Activated CD8-positive, alpha-beta T cell treated with anti-CD3 and anti-CD28 coated beads for 36 hours (primary cell): Measurements from ENCODE around the gene SND1. TPM values are rescaled to one million over a fixed set of nuclear protein-coding genes. Genes with fewer than 3 reads are reported as not detected.

Experiments used
- ATAC-seq: fragments of 200-7000 bp; cut with Tn5 transposase; one replicate; pipeline ENCODE4 v1.10.0; 2021; ENCODE audit warnings: mild to moderate bottlenecking, moderate library complexity
- CTCF ChIA-PET: fragments of 350-600 bp; sonication (Branson Sonifier 250); formaldehyde crosslinking; loops from one replicate; lab custom pipeline; 2021; ENCODE audit warnings: antibody characterized with exemption; lab: Charles Lee
- POLR2A ChIA-PET: fragments of 350-600 bp; sonication (Branson Sonifier 250); formaldehyde crosslinking; loops from one replicate; lab custom pipeline; 2021; ENCODE audit warnings: antibody characterized with exemption; lab: Charles Lee
- DNase-seq: peaks from one replicate; pipeline ENCODE4 v3.0.0-alpha.2; 2020
- H3K27ac Mint-ChIP-seq: one replicate; pipeline ENCODE4 v1.8.0; 2021; ENCODE audit warnings: mild to moderate bottlenecking, mixed read lengths
- H3K27me3 Mint-ChIP-seq: one replicate; pipeline ENCODE4 v1.8.0; 2021; ENCODE audit warnings: mixed read lengths
- H3K36me3 Mint-ChIP-seq: one replicate; pipeline ENCODE4 v1.8.0; 2021; ENCODE audit warnings: low read depth, mixed read lengths
- H3K4me1 Mint-ChIP-seq: one replicate; pipeline ENCODE4 v1.8.0; 2021; ENCODE audit warnings: low read depth, mixed read lengths
- H3K4me3 Mint-ChIP-seq: one replicate; pipeline ENCODE4 v1.8.0; 2021; ENCODE audit warnings: mild to moderate bottlenecking, moderate library complexity, mixed read lengths
- H3K9me3 Mint-ChIP-seq: one replicate; pipeline ENCODE4 v1.8.0; 2021; ENCODE audit warnings: mixed read lengths
- intact Hi-C: fragments of 100-400 bp; cut with micrococcal nuclease; formaldehyde crosslinking; loops from one replicate; pipeline ENCODE4 v1.10.0; 2022
- total RNA-seq, 2 experiments: library from RNA; stranded (reverse); gene quantifications; one replicate each; pipeline ENCODE4 v1.2.3, GENCODE V29; 2021
- TF ChIP-seq, protein P1 (sequence below): fragments of 200-600 bp; IDR thresholded peaks from one replicate; pipeline ENCODE4 v1.8.0; 2022; ENCODE audit warnings: antibody characterized with exemption, mild to moderate bottlenecking

Gene SND1
- total RNA-seq, 2 experiments from 2014 or later: 206 to 208 TPM

DNA sequence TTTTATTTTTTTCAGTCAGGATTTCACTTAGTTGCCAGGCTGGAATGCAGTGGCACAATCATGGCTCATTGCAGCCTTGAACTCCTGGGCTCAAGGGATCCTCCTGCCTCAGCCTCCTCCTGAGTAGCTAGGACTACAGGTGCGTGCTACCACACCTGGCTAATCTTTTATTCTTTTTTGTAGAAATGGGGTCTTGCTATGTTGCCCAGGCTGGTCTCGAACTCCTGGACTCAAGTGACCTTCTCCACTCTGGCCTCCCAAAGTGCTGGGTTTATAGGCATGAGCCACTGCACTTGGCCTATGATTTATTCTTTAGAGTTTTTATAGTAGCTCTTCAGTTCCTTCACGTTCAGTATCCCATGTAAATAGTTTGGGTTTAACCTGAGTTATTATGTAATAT, 5.5 kb downstream of the SND1 start:
- H3K4me3 Mint-ChIP-seq: no peak overlapping the region
- ChIA-PET POLR2A (no interaction called here), CTCF (interaction anchor here (1.4 kb wide), 1 partner anchor 49 kb away, joined by 5 read pairs; no protein-coding TSS in a partner anchor)
- intact Hi-C loops: no loop called here
- ATAC-seq: no peak
- no peaks in the 10 kb centered on the region for H3K27me3 Mint-ChIP-seq
- TF ChIP-seq, protein P1, sequence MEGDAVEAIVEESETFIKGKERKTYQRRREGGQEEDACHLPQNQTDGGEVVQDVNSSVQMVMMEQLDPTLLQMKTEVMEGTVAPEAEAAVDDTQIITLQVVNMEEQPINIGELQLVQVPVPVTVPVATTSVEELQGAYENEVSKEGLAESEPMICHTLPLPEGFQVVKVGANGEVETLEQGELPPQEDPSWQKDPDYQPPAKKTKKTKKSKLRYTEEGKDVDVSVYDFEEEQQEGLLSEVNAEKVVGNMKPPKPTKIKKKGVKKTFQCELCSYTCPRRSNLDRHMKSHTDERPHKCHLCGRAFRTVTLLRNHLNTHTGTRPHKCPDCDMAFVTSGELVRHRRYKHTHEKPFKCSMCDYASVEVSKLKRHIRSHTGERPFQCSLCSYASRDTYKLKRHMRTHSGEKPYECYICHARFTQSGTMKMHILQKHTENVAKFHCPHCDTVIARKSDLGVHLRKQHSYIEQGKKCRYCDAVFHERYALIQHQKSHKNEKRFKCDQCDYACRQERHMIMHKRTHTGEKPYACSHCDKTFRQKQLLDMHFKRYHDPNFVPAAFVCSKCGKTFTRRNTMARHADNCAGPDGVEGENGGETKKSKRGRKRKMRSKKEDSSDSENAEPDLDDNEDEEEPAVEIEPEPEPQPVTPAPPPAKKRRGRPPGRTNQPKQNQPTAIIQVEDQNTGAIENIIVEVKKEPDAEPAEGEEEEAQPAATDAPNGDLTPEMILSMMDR: no peak
- no peak overlapping the region for H3K27ac Mint-ChIP-seq
- no peak for DNase-seq
- H3K9me3 Mint-ChIP-seq: no peaks in the 10 kb centered on the region
- peaks cover 67% of the 10 kb centered on the region for H3K36me3 Mint-ChIP-seq
- peaks cover 56% of the 10 kb centered on the region for H3K4me1 Mint-ChIP-seq

DNA sequence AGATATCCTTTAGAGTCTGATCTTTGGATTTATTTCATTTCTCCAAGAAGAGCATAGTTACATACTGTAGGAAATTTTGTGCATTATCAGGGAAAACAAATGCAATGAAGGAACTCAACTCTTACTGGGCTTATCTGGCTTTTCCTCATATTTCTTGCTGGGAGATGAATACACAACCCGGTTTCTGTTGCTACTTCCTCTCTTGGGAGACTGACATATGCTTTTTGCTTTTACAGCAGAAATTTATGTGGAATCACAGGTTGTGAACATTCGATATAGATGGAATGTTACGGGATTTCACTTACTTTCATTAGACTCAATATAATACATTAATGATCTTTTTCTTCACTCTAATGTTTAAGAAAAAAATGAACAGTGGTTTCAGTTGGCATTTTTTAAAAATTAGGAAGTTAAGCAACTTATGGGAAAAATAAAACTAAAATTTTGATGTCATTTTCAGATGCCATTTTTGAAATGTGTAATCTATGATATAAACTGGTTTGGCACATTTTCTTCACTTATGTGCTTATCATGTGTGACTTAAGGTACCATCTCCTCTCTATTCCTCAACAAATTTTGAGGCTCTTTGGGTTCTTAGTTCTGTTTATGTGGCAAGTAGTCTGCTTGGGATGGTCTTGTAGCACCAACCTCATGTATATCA, 7.1 kb downstream of the SND1 start:
- CTCF ChIA-PET: no interaction called here
- intact Hi-C loops: no loop called here
- H3K4me3 Mint-ChIP-seq: no peak overlapping the region

DNA sequence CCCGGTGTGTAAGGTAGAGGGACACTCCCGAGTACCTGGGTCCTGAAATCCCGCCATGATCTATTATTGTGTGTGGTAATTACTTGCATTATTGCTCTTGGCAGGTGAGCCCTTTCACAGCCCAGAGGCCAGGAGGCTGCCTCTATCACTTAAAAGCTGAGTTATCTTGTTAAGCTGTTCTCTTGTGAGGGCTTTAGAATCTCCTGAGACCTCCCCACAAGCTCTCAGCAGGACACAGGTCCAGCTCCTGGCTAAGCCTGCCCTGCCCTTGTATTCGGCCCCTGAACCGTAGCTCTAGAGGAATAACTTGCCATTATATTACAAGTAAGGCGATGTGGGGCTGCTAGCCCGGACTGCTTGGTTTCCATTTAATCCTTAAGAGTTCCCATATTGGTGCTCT, 13.9 kb downstream of the SND1 start:
- H3K27me3 Mint-ChIP-seq: no peaks in the 10 kb centered on the region
- ChIA-PET POLR2A (interaction anchor here (0.9 to 1.8 kb wide), 3 partner anchors 10 to 392 kb away, joined by 3 to 6 read pairs (median 3); no protein-coding TSS in a partner anchor), CTCF (interaction anchor here (1.1 kb wide), 1 partner anchor 354 kb away, joined by 3 read pairs; no protein-coding TSS in a partner anchor)
- no peak overlapping the region for H3K27ac Mint-ChIP-seq
- no peak overlapping the region for H3K4me3 Mint-ChIP-seq
- H3K36me3 Mint-ChIP-seq: peaks cover 48% of the 10 kb centered on the region
- intact Hi-C loops: no loop called here
- ATAC-seq (no peak), DNase-seq (no peak)
- H3K9me3 Mint-ChIP-seq: no peaks in the 10 kb centered on the region
- TF ChIP-seq, protein P1: no peak
- peaks cover 56% of the 10 kb centered on the region for H3K4me1 Mint-ChIP-seq

More for the DNA sequence above, 7.1 kb downstream of the SND1 start:
- ATAC-seq (no peak), DNase-seq (no peak)
- TF ChIP-seq, protein P1: no peak
- POLR2A ChIA-PET: no interaction called here
- Mint-ChIP-seq H3K9me3 (no peaks in the 10 kb centered on the region), H3K36me3 (peaks cover 63% of the 10 kb centered on the region), H3K27ac (no peak overlapping the region), H3K27me3 (no peaks in the 10 kb centered on the region), H3K4me1 (peaks cover 54% of the 10 kb centered on the region)

DNA sequence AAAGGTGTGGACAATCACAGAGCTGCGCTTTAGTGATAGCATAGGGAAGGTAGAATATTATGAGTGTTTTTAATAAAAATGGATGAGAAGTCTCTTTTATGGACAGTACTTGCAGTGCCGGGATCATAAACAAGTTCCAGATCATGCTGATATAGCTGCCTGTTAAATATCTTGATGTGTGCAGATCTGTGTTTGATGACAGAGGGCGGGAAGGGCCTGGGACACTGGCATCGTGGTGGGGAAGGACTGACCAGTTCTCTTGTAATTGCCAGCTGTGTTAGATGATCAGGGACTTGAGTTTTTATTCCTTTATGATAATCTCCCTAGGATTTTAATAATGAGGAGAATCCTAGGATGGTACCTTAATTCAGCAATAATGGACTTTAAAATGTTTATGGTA, 14.6 kb downstream of the SND1 start:
- ChIA-PET POLR2A (interaction anchor here (0.9 to 1.8 kb wide), 4 partner anchors 11 to 392 kb away, joined by 3 to 6 read pairs (median 4); no protein-coding TSS in a partner anchor), CTCF (interaction anchor here (1.1 kb wide), 1 partner anchor 353 kb away, joined by 3 read pairs; no protein-coding TSS in a partner anchor)
- H3K27ac Mint-ChIP-seq: peak overlapping the region; percentile 7
- H3K4me3 Mint-ChIP-seq: no peak overlapping the region
- intact Hi-C loops: no loop called here
- peaks cover 53% of the 10 kb centered on the region for H3K4me1 Mint-ChIP-seq
- H3K36me3 Mint-ChIP-seq: peaks cover 46% of the 10 kb centered on the region
- TF ChIP-seq, protein P1: no peak
- ATAC-seq (no peak), DNase-seq (no peak)
- H3K9me3 Mint-ChIP-seq: peaks cover 2% of the 10 kb centered on the region
- no peaks in the 10 kb centered on the region for H3K27me3 Mint-ChIP-seq

DNA sequence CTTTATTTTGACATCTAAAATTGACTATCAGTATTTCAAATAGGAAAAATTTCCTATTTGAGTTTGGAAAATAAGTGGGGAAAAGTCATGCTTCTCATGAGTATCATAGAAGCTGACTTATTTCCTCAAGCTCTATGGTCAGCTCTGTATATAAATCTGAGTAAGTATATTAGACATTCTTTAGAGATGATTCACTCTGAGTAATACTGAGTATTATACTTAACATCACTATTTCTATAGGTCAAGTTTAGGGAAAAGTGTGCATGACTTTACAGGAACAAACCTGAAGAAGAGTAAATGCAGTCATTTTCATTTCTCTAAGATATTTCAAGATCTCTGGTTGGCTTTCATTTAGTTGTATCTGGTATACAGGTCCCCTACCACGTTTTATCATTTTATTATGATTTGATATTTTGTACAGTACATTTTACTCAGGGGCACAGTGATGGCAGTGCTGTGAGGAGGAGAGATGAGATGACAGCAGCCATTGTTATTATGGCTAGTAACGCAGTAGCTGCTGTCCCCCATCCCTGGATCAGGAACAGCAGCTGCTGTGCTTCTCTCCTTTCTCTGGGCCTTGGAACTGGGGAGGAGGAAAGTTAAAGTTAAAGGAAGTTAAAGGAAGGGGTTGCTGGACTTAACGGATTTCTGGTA, 15.2 kb downstream of the SND1 start:
- intact Hi-C loops: no loop called here
- CTCF ChIA-PET: no interaction called here
- Mint-ChIP-seq H3K27me3 (no peaks in the 10 kb centered on the region), H3K27ac (peak overlapping the region; percentile 81), H3K36me3 (peaks cover 49% of the 10 kb centered on the region), H3K9me3 (peaks cover 2% of the 10 kb centered on the region), H3K4me1 (peaks cover 52% of the 10 kb centered on the region), H3K4me3 (no peak overlapping the region)
- TF ChIP-seq, protein P1: no peak
- DNase-seq (no peak), ATAC-seq (peak; percentile 83)
- POLR2A ChIA-PET: interaction anchor here (1.1 to 1.8 kb wide), 3 partner anchors 11 to 13 kb away, joined by 3 to 6 read pairs (median 4); no protein-coding TSS in a partner anchor
